Measurements from ENCODE around the gene MAP2K4.

MAP2K4 gene

DNA sequence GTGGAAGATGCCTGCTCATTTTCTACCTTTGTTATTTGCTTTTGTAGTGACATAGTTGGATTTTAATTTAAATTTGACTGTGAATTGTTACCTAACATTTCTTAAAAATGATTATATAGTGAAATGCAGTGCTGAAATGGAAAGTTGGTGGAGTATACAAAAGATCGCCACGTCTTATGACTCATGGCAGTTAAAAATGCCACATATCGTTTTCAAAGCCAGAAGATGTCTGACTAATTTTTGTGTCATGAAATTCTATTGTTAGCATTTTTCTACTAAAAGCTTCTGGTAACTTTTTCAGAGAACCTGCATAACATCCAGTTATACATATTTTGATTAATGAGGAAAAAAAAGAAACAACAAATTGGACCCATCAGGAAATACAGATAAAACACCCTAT, 20.6 kb downstream of the MAP2K4 start:
- no peak for DNase-seq

DNA sequence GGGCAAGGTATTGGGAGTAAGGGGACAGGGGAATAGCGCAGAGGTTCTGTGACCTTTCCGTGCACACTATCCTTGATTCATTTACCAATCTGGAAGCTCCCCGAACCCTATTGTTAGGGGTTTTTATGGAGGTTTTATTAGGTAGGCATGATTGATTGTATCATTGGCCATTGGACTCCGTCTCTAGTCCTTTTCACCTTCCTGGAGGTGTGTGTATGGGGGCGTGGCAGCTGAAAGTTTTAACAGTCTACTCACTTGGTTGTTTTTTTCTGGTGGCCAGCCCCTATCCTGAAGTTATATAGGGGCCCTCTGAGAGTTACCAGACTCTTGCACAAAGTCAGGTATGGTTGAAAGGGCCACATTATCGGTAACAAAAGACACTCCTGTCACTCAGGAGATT, 23.0 kb downstream of the MAP2K4 start:
- no peak for DNase-seq

DNA sequence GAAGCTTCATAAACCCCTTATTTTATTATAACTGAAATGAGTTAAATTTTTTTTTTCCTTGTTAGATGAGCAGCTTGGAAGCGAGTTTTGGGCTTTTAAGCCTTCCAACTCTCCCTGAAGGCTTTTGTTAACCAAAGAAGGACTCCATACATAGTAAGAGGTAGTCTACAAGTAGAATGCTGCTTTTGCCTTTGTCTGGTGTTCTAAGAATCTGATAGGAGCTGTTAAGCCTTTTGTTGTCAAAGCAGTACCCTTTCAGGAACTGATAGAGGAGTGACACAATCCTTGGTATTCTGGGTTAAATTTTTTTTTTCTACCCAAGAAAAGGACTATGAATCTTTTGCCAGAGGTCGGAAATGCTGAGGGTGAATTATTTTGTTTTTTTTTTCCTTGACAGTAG, 26.1 kb downstream of the MAP2K4 start:
- DNase-seq: no peak

DNA sequence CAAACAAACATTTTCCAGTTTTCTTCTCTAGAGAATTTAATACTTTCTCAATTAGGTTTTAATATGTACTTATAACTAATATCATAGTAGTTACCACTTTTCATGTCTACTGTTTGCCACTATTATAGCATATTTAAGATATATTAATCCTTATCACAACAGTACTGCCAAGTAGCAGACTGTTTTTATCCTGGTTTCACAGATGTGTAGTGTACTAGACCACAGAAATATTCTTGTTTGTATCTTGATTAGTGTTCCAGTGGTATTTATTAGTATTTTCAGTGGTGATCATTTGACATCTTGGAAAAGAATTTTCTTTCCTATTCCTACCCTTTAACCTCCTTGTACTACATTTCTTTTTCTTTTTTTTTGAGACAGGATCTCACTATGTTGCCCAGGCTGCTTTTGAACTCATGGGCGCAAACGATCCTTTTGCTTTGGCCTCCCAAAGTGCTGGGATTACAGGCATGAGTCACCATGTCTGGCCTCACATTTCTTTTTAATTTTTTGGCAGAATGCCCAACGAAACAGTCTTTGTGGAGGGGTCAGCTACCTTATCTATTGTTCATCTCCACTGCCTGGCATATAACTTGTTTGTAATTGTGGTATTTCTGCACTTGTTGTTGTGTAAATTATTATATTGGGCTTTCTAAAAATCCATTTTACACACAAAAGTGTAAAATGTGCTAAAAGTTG, 27.2 kb downstream of the MAP2K4 start:
- DNase-seq: no peak

DNA sequence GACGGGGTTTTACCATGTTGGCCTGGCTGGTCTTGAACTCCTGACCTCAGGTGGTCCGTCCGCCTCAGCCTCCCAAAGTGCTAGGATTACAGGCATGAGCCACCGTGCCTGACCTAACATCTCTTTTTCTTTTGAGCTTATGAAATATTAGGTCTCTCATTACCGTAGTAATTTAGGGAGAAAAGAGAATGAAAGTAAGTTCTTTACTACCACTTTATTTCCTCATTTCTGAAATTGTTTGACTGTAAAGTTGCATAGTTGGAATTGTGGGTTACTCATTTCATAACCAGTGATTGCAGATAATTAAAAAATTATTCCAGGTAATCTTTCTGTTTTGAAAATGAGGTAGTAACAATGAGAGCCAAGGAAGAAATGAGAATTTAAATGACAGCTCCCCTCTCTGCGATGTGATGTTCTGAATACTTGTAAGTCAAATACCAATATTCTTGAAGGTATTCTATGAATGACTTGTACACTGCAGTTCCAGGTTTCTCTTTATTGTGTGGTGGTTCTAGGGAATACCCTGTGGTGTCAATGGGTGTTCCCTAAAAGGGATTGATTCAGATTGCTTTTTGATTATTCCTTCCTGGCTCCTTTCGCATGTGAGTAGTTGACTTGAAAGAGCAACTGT, 28.3 kb downstream of the MAP2K4 start:
- no peak for DNase-seq

DNA sequence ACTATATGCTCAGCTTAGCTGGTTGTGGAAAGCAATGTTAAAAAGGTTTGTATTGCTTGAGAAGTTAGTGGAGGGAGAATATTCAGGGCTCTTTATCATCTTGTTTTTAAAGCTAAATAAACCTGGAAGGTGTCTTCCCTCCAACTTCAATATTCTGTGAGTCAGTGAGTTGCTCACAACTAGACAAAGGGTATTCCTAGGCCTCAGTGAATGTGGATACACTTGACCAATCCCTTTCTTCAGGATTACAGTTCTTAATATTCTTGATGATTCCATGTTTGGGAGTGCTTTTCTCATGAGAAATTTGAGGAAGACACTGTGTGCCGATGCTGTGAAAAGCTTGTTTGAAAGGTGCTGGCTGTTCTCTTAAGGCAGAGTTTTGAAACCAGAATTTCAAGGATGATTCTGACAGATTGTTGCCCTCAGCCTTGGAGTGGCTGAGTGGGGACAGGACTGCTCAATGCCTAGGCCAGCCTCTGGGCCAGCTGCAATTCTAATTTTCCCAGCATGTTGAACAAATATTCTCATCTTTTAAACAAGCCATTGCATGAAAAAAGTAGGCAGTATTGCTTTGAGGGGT, 30.1 kb downstream of the MAP2K4 start:
- no peak for DNase-seq

DNA sequence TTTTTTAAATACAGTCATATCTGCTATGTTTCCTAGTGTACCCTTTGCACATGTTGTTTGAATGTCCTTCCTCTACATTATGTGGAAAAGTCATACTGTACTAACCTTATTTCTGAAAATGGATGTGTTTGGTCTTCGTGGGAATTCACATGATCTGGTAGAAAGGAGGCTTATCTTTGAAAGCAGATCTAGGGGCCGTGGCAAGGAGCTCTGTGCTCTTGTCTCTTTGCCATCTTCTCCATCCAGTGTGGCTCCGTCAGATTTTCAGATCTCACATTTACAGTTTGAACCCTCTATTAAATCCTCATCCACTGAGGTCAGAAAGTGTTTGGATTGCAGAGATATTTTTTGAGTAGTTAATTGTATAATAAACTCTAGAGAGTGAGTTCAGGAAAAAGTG, 32.9 kb downstream of the MAP2K4 start:
- DNase-seq: no peak

DNA sequence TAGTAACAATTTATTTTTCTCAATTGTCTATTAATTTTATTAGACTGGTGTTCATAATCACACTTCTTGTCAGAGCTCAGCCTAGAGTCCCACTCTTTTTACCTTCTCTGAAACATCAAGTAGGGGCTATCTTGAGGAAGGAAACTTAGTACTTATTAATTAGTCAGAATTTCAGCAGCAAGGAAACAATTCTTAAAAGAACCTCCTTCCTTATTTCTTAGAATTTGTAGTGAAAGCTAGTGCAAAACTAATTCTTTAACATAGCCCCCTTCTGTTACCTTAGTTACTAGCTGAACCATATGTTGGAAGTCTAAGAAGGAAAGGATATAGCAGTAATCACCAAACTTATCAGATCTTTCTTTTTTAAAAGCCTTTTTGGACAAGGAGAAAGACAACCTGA, 35.2 kb downstream of the MAP2K4 start:
- no peak for DNase-seq

DNA sequence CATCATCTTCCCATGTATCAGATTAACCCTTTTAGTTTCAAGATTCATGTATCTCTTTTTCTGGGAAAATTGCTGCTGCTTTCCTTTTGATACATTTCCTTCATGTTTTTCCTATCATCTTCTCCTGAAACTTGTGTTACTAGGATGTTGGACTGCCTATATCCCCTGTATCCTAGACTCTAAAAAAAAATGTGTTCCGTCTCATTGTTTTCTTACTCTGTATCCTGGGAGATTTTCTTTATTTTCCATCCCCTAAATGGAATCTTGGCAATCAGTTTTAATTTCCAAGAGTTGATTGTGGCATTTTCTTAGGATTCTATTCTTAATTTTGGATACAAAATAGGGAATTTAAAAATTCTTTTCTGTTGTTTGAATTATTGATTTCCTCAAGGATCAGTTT, 36.8 kb downstream of the MAP2K4 start:
- no peak for DNase-seq

DNA sequence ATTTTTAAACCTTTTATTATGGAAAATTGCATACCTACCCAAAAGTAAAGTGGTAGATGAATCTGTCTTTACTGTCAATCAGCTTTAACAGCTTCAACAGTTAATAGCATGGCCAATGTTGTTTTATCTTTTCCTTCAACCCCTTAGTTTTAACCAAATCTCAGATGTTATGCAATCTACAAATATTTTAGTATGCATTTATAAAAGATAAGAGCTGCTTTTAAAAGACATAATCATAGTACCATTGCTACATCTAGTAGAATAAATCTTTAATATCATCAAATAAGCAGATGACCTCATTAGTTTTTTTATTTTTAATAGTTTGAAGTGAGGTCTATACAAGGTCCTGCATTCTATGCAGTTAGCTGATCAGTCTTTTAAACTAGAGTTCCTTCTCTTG, 37.9 kb downstream of the MAP2K4 start:
- DNase-seq: no peak

DNA sequence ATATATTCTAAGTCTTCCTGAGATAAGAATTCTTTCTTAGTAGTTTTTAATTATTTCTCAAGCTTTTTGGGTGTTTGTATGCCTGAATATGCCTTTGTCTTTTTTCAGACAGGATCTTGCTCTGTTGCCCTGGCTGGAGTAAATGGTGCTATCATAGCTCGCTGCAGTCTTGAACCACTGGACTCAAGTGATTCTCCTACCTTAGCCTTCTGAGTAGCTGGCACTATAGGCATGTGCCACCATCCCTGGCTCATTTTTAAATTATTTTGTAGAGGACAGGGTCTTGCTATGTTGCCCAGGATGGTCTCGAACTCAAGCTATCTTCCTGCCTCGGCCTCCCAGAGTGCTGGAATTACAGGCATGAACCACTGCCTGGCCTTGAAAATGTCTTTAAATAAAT, 41.6 kb downstream of the MAP2K4 start:
- no peak for DNase-seq

DNA sequence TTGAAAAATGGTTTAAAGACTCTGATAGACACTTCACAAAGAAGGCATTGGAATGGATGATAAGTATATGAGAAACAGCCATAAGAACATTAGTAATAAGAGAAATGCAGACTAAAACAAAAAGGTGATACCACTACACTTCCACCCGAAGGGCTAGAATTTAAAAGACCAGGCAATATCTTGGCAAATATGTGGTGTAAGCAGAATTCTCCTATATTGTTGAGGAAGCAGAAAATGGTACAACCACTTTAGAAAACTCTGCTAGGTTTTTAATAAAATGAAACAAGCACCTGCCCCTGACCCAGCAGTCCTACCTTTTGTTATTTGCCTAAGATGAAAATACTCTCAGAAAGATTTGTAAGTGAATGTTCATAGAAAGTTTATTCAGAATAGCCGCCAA, 43.7 kb downstream of the MAP2K4 start:
- no peak for DNase-seq

DNA sequence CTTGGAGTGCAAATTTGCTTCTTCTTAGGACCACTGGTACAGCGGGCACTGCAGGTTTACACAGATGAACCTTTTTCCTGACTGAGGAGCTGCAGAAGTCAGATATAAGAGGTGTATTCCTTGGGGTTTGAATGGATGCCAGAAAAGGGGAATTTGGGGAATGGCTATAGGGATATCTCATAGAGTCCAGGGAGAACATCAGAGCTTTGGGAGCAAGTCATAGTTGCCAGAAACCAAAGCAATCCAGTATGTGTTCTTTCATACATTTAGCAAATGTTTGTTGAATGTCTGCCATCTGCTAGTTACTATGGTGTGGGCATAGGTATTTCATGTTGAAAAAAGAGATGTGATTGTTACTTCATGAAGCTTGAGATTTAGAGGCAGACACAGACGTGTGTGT, 46.8 kb downstream of the MAP2K4 start:
- DNase-seq: no peak

DNA sequence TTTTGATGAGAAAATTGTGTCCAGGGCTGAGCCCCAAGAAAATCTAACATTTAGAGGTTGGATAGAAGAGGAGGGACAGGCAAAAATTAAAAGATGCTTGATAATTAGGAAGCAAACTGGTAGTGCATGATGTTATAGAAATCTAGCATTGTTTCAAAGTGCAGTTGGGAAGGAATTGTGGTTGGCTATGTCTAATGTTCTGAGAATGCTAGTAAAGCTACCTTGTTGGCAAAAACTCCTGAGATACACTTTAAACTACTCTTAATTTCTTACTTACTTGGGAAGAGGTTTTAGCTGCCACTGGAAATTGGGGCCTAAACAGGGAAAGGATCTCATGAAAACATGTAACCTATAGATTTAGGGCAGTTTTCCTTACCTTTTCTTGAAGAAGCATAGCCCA, 48.3 kb downstream of the MAP2K4 start:
- no peak for DNase-seq

DNA sequence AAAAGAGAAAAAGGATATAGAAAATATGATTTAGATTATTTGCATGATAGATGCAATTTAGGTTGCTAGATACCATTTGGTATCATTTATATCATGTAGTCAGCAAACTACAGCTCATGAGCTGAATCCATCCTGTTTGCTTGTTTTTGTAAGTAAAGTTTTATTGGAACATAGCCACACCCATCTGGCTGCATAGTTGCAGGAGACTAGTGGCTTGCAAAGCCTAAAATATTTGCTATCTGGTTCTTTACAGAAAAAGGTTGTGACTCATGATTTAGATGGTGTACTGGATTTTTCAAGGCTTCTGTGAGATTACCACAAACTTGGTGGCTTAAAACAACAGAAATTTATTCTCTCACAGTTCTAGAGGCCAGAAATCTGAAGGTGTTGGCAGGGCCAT, 49.9 kb downstream of the MAP2K4 start:
- DNase-seq: no peak

DNA sequence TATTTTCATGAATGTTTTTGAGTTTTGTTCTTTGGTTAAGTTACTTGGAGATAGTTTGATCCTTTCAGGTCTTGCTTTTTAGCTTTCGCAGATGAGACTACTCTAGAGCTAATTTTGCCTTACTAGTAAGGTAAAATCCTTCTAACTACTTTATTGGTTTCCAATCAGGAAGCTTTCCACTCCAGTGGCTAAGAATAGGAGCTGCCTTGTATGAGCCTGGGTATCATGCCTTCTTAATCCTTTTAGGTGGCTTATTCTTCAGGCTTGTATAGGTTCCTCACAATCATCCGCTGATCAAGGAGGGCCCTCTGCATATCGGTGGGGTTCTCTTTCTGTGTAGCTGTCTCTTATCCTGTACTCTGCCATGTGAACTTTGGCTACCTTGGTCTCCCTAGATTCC, 53.7 kb downstream of the MAP2K4 start:
- DNase-seq: no peak

DNA sequence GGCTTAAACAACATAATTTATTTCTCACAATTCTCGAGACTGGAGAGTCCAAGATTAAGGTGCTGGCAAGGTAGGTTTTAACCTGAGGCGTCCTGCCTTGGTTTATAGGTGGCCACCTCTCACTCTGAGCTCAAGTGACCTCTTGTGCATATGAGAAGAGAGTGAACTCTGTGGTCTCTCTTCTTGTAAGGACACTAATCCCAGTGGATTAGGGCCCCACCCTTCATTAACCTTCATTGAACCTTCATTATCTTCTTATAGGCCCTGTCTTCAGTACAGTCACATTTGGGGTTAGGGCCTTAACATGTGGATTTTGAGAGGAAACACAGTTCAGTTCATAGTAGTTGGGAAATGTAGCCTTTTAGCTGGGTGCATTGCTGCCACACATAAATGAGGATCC, 57.1 kb downstream of the MAP2K4 start:
- no peak for DNase-seq

DNA sequence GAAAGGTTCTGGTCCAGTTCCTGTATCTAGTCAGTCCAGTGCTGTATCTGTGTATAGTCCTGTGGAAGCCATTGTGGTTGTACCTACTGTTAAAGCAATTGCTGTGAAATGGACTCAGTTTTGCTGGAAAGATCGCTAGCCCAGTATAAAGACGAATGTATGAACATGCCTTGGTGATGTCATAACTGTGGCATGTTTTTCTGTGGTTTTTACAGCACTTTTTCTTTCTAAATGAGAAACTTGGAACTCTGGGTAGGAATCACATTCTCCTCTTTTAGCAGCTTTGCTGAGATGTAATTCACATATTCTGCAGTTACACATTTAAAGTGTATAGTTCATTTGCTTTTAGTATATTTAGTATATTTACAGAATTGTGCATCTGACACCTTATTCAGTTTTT, 58.1 kb downstream of the MAP2K4 start:
- DNase-seq: no peak

DNA sequence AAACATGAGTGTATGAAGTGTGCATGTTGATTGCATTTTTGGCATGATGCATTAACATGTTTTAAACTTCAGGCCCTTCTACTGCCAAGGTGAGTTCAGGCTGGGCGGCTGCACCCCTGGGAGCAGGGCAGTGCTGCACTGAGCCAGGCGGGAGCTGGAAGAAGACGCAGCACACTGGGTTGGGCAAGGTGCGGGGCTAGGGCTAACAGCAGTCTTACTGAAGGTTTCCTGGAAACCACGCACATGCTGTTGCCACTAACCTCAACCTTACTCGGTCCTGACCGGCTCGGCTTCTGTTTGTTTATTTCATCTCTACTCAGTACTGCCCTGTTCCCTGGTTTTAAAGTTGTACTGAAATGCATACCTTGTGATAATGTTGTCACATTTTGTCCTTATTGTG, 61.0 kb downstream of the MAP2K4 start:
- no peak for DNase-seq

DNA sequence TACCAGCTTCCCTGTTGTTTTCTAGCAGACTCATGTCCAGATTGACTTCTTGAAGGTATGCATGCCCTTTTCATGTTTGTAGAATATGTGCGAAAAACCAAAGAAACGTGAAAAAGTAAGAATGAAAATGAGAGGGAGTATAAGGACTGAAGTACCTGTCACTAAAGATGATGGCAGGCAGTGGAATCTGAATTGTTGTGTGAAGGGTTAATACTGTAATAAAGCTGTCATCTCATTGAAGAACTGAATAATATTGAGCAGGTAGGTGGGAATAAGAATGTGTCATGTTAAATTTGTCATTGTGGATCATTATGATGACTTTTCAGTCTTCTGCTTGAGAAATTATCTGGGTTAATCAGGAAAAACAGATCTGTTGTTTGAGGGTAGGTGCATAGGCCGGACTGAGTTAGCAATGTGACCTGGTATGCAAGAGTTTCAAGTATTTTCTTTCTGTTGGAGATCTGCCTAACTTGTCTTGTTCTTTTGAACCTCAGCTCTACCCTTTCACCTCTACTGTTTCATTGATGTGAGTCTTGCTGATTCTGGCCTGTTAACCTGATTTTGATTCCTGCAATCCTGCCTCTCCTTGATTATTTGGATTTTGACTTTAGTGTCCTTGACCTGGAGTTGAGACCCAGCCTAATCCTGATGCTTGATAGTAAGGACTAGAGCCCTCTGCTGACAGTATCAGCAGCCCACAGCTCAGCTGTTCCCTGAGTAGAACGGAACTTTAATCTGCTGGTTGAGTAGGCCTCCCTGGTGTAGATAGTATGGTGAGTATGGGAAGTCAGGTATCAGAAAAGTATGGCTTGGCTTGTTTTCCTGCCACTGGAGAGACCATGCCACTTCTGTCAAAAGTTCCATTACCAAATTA, 64.6 kb downstream of the MAP2K4 start:
- DNase-seq: no peak

DNA sequence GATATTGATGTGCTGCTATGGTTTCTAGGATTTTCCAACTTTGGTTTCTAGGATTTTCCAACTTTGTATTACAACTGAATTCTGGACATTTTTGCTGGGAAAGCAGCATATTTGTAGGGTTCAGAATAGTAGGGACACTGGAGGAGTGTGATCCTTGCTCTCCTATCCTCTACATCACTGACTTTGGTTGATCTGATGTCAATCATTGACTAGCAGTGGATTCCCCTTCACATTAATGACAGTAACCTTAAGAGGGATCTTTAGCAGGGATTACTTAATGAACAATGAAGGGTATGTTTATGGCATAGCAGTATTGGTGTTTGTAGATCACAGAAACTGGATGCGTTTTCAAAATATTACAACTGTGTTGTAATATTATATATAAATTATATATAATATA, 67.4 kb downstream of the MAP2K4 start:
- no peak for DNase-seq

DNA sequence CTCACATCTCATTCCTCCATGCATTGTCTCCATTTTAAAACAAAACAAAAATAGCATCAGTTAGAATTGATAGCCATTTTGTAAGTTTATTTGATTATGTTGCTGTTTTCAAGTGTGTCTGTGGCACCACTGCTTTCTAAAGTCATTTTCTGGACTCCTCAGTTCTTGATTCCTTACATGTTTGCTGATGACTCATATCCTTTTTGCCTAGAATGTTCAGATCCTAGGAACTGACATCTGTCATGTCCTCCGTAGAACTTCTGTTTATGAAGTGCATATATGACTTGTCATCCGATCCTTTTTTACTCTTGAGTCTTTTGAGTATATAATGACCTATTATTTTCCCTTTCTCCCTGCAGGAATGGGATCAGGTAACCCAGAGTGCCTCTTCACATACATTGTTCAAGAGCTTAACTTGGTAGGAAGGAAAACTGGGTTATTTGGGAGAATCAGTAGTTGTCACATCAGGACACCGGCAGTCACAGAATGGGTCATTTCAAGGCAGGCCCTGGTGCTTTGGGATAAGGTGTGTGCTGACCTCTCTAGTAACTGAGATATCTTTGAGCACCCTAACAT, 69.2 kb downstream of the MAP2K4 start:
- DNase-seq: no peak

DNA sequence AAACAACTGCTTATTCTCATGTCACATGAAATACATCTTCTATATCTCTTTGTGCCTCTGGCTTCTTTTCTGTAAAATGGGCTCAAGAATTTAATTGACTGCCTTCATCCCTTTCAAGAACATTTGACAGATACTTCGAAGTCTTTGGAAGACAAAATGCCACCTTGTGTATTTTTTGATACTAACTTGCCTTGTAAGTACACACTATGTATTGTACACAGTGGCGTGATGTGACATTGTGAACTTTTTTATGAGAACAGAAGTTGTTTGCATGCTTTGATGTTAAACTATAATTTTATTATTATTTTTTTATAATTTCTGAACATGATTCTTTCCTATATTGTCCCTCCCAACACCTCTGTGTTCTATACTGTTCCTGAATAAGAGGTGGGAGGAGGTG, 73.7 kb downstream of the MAP2K4 start:
- DNase-seq: no peak

DNA sequence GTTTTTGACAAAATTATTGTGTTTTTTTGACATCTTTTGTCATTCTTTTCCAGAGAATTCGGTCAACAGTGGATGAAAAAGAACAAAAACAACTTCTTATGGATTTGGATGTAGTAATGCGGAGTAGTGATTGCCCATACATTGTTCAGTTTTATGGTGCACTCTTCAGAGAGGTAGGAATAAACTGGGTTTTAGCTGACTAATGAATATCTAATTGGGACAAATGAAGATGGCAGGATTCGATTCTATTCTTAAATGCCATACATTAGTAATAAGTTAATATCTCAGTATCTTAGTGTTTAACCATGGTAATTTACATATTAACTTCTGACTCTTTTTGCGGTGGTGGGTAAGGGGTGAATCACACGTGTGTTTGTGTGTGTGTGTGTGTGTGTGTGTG, 74.8 kb downstream of the MAP2K4 start:
- DNase-seq: no peak
